HCEC 1CT (cell line): ENCODE results near the gene ATXN7.

ENCODE experiments used
- DNase-seq: peaks from one replicate; pipeline ENCODE4 v3.0.0-alpha.2; 2017

Gene ATXN7

GRCh38 chr3:63863150-63864007 lies at the start of gene ATXN7, which contains the start of gene THOC7:
Gene ATXN7 (plus strand): TSS chr3:63863867. CDS start chr3:63912599, 48,732 bp downstream.
Gene THOC7 (minus strand): TSS chr3:63863805. CDS start chr3:63863790, 15 bp downstream.
- DNase-seq = peak; percentile 69

- no peak for DNase-seq
Measured at GRCh38 chr3:63814237-63814636, 49.4 kb upstream of the ATXN7 start.

- DNase-seq = no peak
Measured at GRCh38 chr3:63817225-63817624, 46.4 kb upstream of the ATXN7 start.

DNA sequence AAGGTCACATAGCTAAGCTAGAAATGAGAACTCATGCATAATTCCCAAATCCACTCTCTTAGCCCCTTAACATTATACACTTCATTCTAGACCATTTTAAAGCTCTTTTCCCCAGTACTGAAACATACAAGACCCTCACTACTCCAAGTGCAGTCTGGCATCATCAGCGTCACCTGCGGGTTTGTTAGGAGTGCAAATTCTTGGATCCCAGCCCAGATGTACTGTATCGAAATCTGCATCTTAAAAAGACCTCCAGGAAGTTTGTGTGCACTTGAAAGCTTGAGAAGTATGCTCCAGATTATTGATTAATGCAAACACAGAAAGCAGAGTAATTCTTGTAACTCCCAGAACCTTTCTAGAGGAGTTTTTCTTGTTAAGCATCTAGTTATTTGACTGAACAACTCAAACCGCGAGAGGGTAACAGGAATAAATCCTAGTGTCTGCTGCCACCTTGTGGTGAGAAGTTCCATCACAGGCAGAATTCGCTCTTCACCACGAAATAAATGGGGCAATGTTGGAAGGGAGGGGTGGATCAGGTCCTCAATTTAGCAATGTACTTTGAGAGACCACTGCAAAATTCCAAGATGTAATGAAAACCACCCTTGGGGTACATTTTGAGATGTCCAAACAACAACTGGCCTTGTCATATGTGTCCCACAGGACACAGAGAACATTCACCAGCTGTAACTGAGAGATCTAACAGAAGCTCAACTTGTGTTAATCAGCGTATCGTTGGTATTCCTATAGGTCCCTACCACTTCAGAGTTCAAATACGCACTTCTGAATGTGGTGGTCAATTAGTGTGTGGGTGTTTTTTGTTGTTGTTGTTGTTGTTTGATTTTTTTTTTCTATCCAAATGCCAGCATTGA lies 45.2 kb upstream of the ATXN7 start:
- DNase-seq = peak; percentile 44

DNA sequence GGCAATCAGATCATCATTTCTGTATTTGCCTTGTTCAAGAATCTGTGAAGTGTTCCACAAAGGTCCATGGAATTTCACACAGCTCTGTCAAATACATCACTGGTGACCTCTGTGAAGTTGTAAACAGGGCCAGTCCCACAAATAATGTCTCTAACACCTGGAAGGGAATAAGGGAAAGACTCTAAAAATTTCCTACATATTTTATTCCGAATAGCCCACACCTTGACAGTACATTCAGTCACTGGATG lies 44.6 kb upstream of the ATXN7 start, which contains the start of gene C3orf49:
TSS of gene C3orf49 (plus strand) at position 149 of the 248 bp plus-strand sequence. CDS start 173 bp downstream, outside the sequence.
- DNase-seq = no peak

DNA sequence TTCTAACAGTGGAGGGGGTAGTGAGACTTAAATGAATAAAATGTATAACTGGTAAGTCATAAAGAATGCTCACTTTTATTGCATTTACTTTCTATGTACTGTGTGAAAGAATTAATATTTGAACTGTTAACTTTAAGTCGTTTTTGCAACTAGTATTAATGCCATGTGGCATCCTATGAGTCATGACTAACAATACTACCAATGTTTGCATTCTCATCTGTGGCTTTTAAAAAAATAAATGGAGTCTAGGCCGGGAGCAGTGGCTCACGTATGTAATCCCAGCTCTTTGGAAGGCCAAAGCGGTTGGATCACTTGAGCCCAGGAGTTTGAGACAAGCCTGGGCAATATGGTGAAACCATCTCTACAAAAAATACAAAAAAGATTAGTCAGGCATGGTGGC lies 39.4 kb upstream of the ATXN7 start:
- peak; percentile 68 for DNase-seq

DNA sequence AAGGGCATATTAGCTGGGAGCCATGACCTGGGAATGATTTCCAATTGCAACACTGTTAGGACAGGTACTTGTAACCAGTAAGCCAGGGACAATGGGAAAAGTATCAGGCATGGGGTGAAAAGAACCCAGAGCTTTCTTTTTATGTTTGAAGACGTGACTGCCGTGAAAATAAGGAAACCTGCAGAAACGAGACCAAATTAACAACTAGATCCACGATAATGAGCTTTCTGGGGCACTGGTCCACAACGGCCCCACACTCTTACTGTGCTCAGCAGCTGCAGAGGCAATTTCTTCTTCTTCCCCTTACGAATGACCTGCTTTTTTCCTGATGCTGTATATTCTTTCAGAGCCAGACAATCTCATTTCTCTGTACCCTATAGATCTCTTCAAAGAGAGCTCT lies 33.1 kb upstream of the ATXN7 start:
- no peak for DNase-seq

GRCh38 chr3:63832395-63832794 lies 31.3 kb upstream of the ATXN7 start:
- no peak for DNase-seq

DNA sequence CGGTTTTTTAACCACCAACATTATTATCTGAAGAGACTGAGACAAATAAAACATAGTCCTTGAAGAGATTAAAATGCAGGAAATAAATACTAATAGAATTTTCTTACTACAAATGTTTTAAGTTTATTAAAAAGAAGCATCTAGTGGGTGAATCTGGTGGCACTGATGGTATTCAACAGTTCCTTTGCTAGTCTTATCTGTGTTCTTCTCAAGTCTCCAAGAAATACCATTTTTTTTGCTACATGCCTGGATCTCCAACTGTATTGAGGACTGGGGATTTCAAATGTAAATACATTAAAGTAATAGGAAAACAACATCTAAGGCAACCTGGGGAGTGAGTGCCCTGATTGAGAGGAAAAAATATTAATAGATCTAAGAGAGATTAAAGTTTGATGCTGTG lies 22.0 kb upstream of the ATXN7 start:
- no peak for DNase-seq

- DNase-seq = no peak
Measured at GRCh38 chr3:63842127-63842526, 21.5 kb upstream of the ATXN7 start.

- no peak for DNase-seq
Measured at GRCh38 chr3:63845215-63845614, 18.5 kb upstream of the ATXN7 start.

DNA sequence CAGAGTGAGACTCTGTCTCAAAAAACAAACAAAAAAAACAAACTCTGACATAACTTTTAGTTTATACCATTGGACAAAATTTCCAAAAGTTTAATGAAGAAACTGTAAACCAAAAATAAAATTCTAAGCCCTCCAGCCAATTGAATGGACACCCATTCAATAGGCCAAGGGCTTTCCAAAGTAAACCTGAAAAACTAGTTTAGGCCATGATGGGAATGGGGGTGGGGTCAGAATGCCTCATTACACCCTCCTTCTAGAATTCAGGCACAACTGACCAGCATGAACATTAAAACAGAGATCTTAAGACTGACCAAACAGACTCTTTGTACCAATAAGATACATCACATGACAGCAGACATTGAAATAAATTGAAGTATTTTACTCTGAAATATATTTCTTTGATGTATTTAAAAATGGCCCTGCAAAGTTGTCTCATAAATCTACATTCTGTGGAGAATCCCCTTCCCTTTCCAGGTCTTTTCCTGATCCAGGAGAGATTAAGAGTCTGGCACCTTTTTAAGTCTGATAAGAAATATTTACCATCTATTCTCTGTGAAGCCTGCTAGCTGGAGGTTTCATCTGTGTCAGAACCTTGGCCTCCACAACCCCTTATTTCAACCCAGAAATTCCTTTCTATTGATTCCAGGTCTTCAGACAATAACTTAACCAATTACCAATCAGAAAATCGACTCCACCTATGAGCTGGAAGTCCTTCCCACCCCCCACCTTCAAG lies 15.8 kb upstream of the ATXN7 start:
- DNase-seq = no peak

- no peak for DNase-seq
Measured at GRCh38 chr3:63849175-63849574, 14.5 kb upstream of the ATXN7 start.

- no peak for DNase-seq
Measured at GRCh38 chr3:63851287-63851686, 12.4 kb upstream of the ATXN7 start.

DNA sequence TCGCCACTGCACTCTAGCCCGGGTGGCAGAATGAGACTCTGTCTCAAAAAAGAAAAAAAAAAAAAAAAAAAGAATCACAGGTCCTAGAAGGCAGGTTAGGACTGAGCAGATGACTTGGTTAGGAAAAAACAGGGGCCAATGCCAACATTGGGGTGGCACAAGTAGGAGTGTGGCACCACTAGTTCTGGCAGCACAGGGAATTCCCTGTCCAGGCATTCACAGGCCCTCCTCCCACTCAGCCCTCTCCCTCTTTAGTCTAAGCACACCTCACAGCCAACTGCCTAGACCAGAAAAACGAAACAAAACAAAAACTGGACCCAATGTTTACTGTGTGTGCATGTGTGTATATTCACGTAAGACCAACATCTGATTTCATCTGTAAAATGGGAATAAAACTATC lies 10.6 kb upstream of the ATXN7 start:
- no peak for DNase-seq

GRCh38 chr3:63855333-63855940 lies 8.2 kb upstream of the ATXN7 start:
- no peak for DNase-seq

DNA sequence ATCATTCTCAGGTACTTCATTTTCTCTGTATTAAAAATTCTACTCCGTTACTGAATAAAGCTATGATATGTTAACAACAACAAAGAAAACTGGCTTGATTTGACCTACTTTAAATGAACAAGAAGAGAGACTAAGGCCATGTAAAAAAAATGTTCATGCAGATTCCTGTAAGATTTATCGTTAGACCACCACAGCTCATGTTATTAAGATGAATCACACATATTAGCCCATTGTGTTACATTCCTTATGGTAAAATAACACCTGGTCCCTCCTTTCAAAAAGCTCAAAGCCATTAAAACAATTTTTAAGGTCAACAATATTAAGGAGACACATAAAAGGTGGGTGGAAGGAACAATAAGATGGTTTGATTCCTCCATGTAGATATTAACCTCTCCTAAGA lies 6.4 kb upstream of the ATXN7 start:
- DNase-seq = peak; percentile 33

DNA sequence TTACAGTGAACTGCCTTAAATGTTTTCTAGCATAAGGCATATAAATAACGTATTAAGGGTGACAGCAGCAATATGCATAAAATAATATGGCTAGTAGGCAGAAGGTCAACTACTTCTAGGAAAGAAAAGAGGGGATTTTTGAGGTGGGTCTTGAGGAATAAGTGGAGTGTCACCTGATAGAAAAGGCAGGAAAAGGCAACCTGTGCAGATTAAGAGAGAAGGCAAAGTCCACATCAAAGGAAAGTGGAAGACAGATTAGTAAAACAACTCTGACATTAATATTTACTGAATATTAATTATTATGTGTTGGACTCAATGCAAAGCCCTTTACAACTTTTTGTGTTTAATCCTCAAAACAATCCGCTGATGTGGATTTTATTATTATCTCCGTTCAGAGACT lies 2.9 kb upstream of the ATXN7 start:
- no peak for DNase-seq

DNA sequence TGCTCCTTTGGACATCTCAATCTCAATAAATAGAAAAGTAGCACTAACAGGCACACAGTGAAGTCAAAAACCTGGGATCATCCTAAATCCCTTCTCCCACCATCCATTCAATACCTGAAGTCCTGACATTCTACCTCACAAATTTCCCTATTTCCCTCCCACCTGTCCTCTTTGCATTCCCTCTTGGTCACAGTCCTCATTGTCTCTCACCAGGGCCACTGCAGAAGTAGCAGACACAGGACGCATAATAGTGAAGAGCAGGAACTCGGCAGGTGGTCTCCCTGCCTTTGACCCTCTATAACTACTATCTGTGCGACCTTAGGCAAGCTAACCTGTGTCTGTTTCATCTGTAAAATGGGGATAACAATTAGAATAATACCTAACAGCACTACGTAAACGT lies 2.4 kb upstream of the ATXN7 start:
- no peak for DNase-seq

GRCh38 chr3:63862804-63863149 lies 890 bp upstream of the ATXN7 start:
- DNase-seq = no peak

DNA sequence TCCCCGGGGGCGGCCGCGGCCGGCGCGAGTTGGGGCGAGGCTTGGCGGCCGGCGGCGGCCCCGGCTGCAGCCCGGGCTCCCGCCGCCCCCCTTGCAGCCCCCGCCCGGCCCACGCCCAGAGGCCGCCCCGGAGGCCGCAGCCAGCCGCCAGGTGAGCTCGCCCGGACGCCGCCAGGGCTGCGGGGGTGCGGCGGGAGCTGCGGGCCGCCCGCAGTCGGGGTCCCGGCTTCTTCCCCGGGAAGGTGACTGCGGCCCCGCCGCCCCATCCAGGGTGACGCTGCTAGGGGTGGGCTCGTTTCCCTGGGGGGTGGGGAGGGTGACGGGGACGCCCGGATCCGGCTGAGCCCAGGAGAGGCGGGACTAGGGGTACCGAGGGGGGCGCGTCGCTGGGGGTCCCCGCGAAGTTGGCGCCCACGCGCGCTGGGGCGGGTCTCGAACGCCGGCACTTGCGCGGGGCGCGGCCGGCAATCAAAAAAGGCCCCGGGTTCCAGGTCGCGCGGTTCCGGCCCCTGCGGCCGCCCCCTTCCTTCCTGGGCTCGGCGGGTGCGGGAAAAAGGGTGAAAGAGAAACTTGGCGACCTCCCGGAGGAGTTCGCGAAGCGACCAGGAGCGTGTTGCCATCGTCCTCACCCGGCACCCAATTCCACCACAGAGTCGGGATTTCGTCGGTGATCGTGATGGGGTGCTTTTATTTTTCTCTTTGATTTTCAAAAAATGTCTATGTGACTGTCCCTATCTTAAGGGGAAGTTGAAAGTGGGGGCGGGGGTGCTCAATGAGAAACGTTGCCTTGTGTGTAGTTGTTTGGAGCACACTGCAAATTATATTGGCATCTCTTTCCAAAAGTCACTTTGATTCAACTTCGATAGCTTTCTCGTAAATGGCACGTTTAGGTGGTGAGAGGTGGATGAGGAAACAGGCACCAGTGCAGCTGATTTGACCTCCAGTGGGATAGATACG lies 619 bp downstream of the ATXN7 start:
- peak; percentile 4 for DNase-seq

DNA sequence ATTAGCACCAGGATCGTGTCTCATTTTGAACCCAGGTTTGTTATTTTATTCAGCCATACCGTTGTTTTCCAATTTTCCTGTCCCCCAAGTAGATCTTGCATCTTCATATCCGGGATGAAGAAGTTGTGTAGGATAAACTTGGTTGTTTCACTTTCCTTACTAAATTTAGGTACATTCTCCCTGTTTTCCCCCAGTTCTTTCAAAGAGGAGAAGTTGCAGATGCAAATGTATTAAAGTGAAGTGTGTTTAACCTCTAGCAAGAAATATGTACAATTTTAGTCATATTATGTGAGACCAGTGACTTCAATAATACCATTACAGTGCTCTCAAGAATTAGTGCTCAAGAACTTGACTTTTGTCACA lies 1.3 kb downstream of the ATXN7 start:
- DNase-seq = peak; percentile 10
